GM10248 (cell line): ENCODE results near the gene ZNF224.
A peak's percentile ranks its signal among the peaks of the same experiment; 100 is the strongest.

Experiments used
- CTCF ChIA-PET: fragments of 300-600 bp; sonication (Branson Sonifier 250); formaldehyde crosslinking; extraction: SDS; loops from one replicate; lab custom pipeline; 2021; ENCODE audit warnings: antibody characterized with exemption; lab: Yijun Ruan, JAX
- POLR2A ChIA-PET: fragments of 350-650 bp; sonication (Branson Sonifier 250); formaldehyde crosslinking; extraction: SDS; loops from one replicate; lab custom pipeline; 2020; ENCODE audit warnings: antibody characterized with exemption; lab: Yijun Ruan, JAX
- DNase-seq: peaks from one replicate; pipeline ENCODE4 v3.0.0; 2012; ENCODE audit errors: extremely low spot score
- CTCF ChIP-seq: IDR thresholded peaks from 2 replicates; pipeline ENCODE4 v1.5.1; 2012; ENCODE audit warnings: mild to moderate bottlenecking, low read depth; ENCODE audit errors: extremely low read depth, missing control alignments, control extremely low read depth

The ZNF224 gene

GRCh38 chr19:44061038-44061437 is 33.1 kb upstream of the ZNF224 start:
- no peak for DNase-seq
- ChIA-PET POLR2A (no interaction called here), CTCF (interaction anchor here (1.7 kb wide), 1 partner anchor 10 kb away, joined by 3 read pairs; no protein-coding TSS in a partner anchor)
- no peak for TF ChIP-seq CTCF

GRCh38 chr19:44066305-44066704 is 27.9 kb upstream of the ZNF224 start:
- CTCF ChIA-PET: interaction anchor here (2.4 kb wide), 1 partner anchor 17 kb away, joined by 7 read pairs; no protein-coding TSS in a partner anchor
- POLR2A ChIA-PET: no interaction called here
- TF ChIP-seq CTCF: no peak
- no peak for DNase-seq

- no peak for DNase-seq
- TF ChIP-seq CTCF: no peak
- CTCF ChIA-PET: no interaction called here
- POLR2A ChIA-PET: no interaction called here
These were observed 24.7 kb upstream of the ZNF224 start for GRCh38 chr19:44069415-44069814.

GRCh38 chr19:44071824-44072542 is 22.2 kb upstream of the ZNF224 start, which contains the start of gene ZNF284:
Gene ZNF284 (plus strand): TSS chr19:44072159. CDS start chr19:44076390, 4,231 bp downstream.
- POLR2A ChIA-PET: no interaction called here
- CTCF ChIA-PET: interaction anchor here (1.2 to 1.3 kb wide), 2 partner anchors 23 to 46 kb away, joined by 3 to 4 read pairs; partner anchors contain the start of gene ZNF222

GRCh38 chr19:44072543-44073401 is 21.4 kb upstream of the ZNF224 start:
- POLR2A ChIA-PET: no interaction called here
- DNase-seq: peak; percentile 27
- CTCF ChIA-PET: interaction anchor here (1.2 to 1.3 kb wide), 2 partner anchors 22 to 47 kb away, joined by 3 to 4 read pairs; partner anchors contain the start of gene ZNF222
- TF ChIP-seq CTCF: no peak

More at GRCh38 chr19:44071824-44072542, 22.2 kb upstream of the ZNF224 start, which contains the start of gene ZNF284:
- no peak for TF ChIP-seq CTCF
- peak; percentile 90 for DNase-seq

- POLR2A ChIA-PET: no interaction called here
- CTCF ChIA-PET: no interaction called here
- no peak for TF ChIP-seq CTCF
- no peak for DNase-seq
These were observed 17.8 kb upstream of the ZNF224 start for GRCh38 chr19:44076325-44076724.
